ENCODE data around the gene PSTPIP1. TPM values are rescaled to one million over a fixed set of nuclear protein-coding genes. Genes with fewer than 3 reads are reported as not detected.

The PSTPIP1 gene
- total and polyA plus RNA-seq, 10 of the 15 experiments (the other 5 are each of a cell fraction or from before 2014, with no cell fraction given): 0.50 to 29.3 (median 14.5) TPM

GRCh38 chr15:77085297-77085696 is 90.4 kb downstream of the PSTPIP1 start:
- peaks cover 35% of the 10 kb centered on the region for H3K4me1 ChIP-seq (ENCODE audit: control insufficient read depth, insufficient read depth, low read length)
- RAD21 ChIA-PET (ENCODE audit: unreplicated experiment): interaction anchor here (0.7 kb wide), 1 partner anchor 34 kb away, joined by 4 read pairs; no protein-coding TSS in a partner anchor
- H3K27me3 ChIP-seq (replicated peaks in 1 of 2; ENCODE audit: control insufficient read depth in 2 of 2, insufficient read depth in 2 of 2, low read length in 1 of 2): no peaks in the 10 kb centered on the region
- intact Hi-C loops (cut with micrococcal nuclease; ENCODE audit: unreplicated experiment) (loop anchor here (5.0 kb wide), 1 partner anchor 113 kb away; no protein-coding TSS in a partner anchor), in situ Hi-C loops (cut with MboI) (no loop called here)
- CTCF ChIA-PET: interaction anchor here (1.2 kb wide), 1 partner anchor 34 kb away, joined by 3 read pairs; no protein-coding TSS in a partner anchor
- peak overlapping the region; percentile 4; the same call in 1 of the 2 replicates for H3K4me2 ChIP-seq (ENCODE audit: control insufficient read depth, insufficient read depth)
- FAIRE-seq (peak; percentile 78), DNase-seq (ENCODE audit: low read depth, low spot score) (no peak), ATAC-seq (peak; percentile 67)
- H2AFZ ChIP-seq (ENCODE audit: control insufficient read depth, low read depth, low read length): no peak overlapping the region
- H3K9ac ChIP-seq (ENCODE audit: control insufficient read depth, insufficient read depth, low read length): no peak overlapping the region
- no peaks in the 10 kb centered on the region for H3K36me3 ChIP-seq (ENCODE audit: control insufficient read depth in 2 of 2, insufficient read depth in 2 of 2, low read length in 1 of 2)
- no peak overlapping the region for H3K27ac ChIP-seq (ENCODE audit: control insufficient read depth, insufficient read depth)
- SMC1A ChIA-PET (ENCODE audit: uncharacterized antibody, unreplicated experiment): interaction anchor here (1.5 kb wide), 1 partner anchor 112 kb away, joined by 3 read pairs; no protein-coding TSS in a partner anchor
- BruUV-seq (replicated peaks): no TSS peak
- POLR2A ChIA-PET: interaction anchor here (0.7 kb wide), 1 partner anchor 27 kb away, joined by 3 read pairs; no protein-coding TSS in a partner anchor
- H3K79me2 ChIP-seq (ENCODE audit: control insufficient read depth, insufficient read depth, low read length): no peaks in the 10 kb centered on the region
- no peaks in the 10 kb centered on the region for H3K9me3 ChIP-seq (replicated peaks; ENCODE audit: control insufficient read depth, insufficient read depth, low read length)
- WGBS (ENCODE audit: insufficient coverage, insufficient replicate concordance, low lambda C conversion rate, missing lambda C conversion rate): 7% methylated on average over 2 of the region's 2 CpGs
- no peak overlapping the region for H3K4me3 ChIP-seq
- no peaks in the 10 kb centered on the region for H4K20me1 ChIP-seq (ENCODE audit: control insufficient read depth, insufficient read depth)
- TF ChIP-seq NFIC (IDR thresholded peaks at IDR 0.05; ENCODE audit: low read depth, low read length) (0 out of 2 replicates have a peak, but pooled peaks have one; percentile 50), IRF4 (IDR thresholded peaks at IDR 0.05; ENCODE audit: low read depth, low read length) (peak; percentile 79; the same call in 1 of the 2 replicates), KLF5 (IDR thresholded peaks at IDR 0.05; ENCODE audit: partially characterized antibody) (no peak), CREM (IDR thresholded peaks at IDR 0.05; ENCODE audit: low read depth) (peak; percentile 24; the same call in 1 of the 2 replicates), RUNX3 (IDR thresholded peaks at IDR 0.05; ENCODE audit: low read length) (peak; percentile 40), SP1 (IDR thresholded peaks at IDR 0.05; ENCODE audit: low read depth, low read length) (no peak), STAT1 (conservative IDR thresholded peaks at IDR 0.05) (no peak), REST (IDR thresholded peaks at IDR 0.05; ENCODE audit: low read depth, low read length) (no peak), ASH2L (IDR thresholded peaks at IDR 0.05; ENCODE audit: borderline replicate concordance, low read depth) (no peak), RBBP5 (conservative IDR thresholded peaks at IDR 0.05) (no peak), JUNB (IDR thresholded peaks at IDR 0.05) (peak; percentile 87), NR2C1 (IDR thresholded peaks at IDR 0.05) (no peak)
- TF ChIP-seq, protein P1, sequence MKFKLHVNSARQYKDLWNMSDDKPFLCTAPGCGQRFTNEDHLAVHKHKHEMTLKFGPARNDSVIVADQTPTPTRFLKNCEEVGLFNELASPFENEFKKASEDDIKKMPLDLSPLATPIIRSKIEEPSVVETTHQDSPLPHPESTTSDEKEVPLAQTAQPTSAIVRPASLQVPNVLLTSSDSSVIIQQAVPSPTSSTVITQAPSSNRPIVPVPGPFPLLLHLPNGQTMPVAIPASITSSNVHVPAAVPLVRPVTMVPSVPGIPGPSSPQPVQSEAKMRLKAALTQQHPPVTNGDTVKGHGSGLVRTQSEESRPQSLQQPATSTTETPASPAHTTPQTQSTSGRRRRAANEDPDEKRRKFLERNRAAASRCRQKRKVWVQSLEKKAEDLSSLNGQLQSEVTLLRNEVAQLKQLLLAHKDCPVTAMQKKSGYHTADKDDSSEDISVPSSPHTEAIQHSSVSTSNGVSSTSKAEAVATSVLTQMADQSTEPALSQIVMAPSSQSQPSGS (IDR thresholded peaks at IDR 0.05; ENCODE audit: low read length): peak; percentile 27; the same call in 1 of the 2 replicates
- TF ChIP-seq, protein P2, sequence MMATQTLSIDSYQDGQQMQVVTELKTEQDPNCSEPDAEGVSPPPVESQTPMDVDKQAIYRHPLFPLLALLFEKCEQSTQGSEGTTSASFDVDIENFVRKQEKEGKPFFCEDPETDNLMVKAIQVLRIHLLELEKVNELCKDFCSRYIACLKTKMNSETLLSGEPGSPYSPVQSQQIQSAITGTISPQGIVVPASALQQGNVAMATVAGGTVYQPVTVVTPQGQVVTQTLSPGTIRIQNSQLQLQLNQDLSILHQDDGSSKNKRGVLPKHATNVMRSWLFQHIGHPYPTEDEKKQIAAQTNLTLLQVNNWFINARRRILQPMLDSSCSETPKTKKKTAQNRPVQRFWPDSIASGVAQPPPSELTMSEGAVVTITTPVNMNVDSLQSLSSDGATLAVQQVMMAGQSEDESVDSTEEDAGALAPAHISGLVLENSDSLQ (IDR thresholded peaks at IDR 0.05): 0 out of 2 replicates have a peak, but pooled peaks have one; percentile 12
- TF ChIP-seq, protein P3, sequence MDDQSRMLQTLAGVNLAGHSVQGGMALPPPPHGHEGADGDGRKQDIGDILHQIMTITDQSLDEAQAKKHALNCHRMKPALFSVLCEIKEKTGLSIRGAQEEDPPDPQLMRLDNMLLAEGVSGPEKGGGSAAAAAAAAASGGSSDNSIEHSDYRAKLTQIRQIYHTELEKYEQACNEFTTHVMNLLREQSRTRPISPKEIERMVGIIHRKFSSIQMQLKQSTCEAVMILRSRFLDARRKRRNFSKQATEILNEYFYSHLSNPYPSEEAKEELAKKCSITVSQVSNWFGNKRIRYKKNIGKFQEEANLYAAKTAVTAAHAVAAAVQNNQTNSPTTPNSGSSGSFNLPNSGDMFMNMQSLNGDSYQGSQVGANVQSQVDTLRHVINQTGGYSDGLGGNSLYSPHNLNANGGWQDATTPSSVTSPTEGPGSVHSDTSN (IDR thresholded peaks at IDR 0.05; ENCODE audit: insufficient replicate concordance, low read depth, low read length): no peak
